MCF 10A (cell line): ENCODE measurements around the gene ARHGAP15. TPM values are rescaled to one million over a fixed set of nuclear protein-coding genes. Genes with fewer than 3 reads are reported as not detected.

Experiments used
- BruUV-seq: library from RNA; stranded (reverse); fragments of 400-500 nt; replicated peaks from 2 replicates; lab custom pipeline; 2021; lab: Mats Ljungman, UMichigan
- CTCF ChIA-PET: fragments of 300-600 bp; sonication (Branson Sonifier 250); formaldehyde crosslinking; extraction: SDS; loops from one replicate; lab custom pipeline; 2021; ENCODE audit warnings: antibody characterized with exemption, inconsistent platforms; lab: Yijun Ruan, JAX
- POLR2A ChIA-PET: fragments of 300-600, 350-650 bp; sonication (Branson Sonifier 250); formaldehyde crosslinking; extraction: SDS; loops from one replicate; lab custom pipeline; 2020; ENCODE audit warnings: antibody characterized with exemption, inconsistent platforms; lab: Yijun Ruan, JAX
- DNase-seq: peaks from one replicate; pipeline ENCODE4 v3.0.0-alpha.2; 2018; ENCODE audit not compliant: unreplicated experiment
- H3K27ac Mint-ChIP-seq: one replicate; pipeline ENCODE4 v1.8.0; 2022; ENCODE audit warnings: mild to moderate bottlenecking, low read depth, mixed read lengths; ENCODE audit not compliant: unreplicated experiment
- H3K27me3 Mint-ChIP-seq: one replicate; pipeline ENCODE4 v1.8.0; 2022; ENCODE audit warnings: mixed read lengths; ENCODE audit not compliant: insufficient read depth, unreplicated experiment
- H3K36me3 Mint-ChIP-seq: one replicate; pipeline ENCODE4 v1.8.0; 2022; ENCODE audit warnings: mild to moderate bottlenecking, moderate library complexity, mixed read lengths; ENCODE audit not compliant: insufficient read depth, unreplicated experiment
- H3K4me1 Mint-ChIP-seq: one replicate; pipeline ENCODE4 v1.8.0; 2022; ENCODE audit warnings: mixed read lengths; ENCODE audit not compliant: insufficient read depth, unreplicated experiment
- H3K4me3 Mint-ChIP-seq: one replicate; pipeline ENCODE4 v1.8.0; 2022; ENCODE audit warnings: mild to moderate bottlenecking, moderate library complexity, mixed read lengths; ENCODE audit not compliant: unreplicated experiment
- H3K9me3 Mint-ChIP-seq: one replicate; pipeline ENCODE4 v1.8.0; 2022; ENCODE audit warnings: mixed read lengths; ENCODE audit not compliant: unreplicated experiment
- CTCF ChIP-seq: fragments of 200-600 bp; IDR thresholded peaks from one replicate; pipeline ENCODE4 v1.8.0; 2022; ENCODE audit warnings: antibody characterized with exemption, mild to moderate bottlenecking; ENCODE audit not compliant: unreplicated experiment
- intact Hi-C: fragments of 100-400 bp; cut with micrococcal nuclease; formaldehyde crosslinking; loops from 2 replicates; pipeline ENCODE4 v1.14.1; 2022
- total RNA-seq: library from RNA; stranded (reverse); gene quantifications from 2 replicates; pipeline ENCODE4 v1.2.3, GENCODE V29; 2022

Gene ARHGAP15
- total RNA-seq, 1 experiment from 2014 or later, result not detected

GRCh38 chr2:143182649-143183048, 53.4 kb downstream of the ARHGAP15 start:
- no TSS peak for BruUV-seq
- Mint-ChIP-seq H3K36me3 (no peaks in the 10 kb centered on the region), H3K4me3 (no peak overlapping the region), H3K27ac (no peak overlapping the region), H3K27me3 (no peaks in the 10 kb centered on the region), H3K4me1 (no peaks in the 10 kb centered on the region), H3K9me3 (peaks cover 5% of the 10 kb centered on the region)
- POLR2A ChIA-PET, result no interaction called here
- TF ChIP-seq CTCF, result no peak
- no peak for DNase-seq
- CTCF ChIA-PET, result interaction anchor here (0.6 to 4.2 kb wide), 3 partner anchors 10 to 92 kb away, joined by 3 to 16 read pairs (median 14); no protein-coding TSS in a partner anchor
- intact Hi-C loops, result no loop called here

- no peak for TF ChIP-seq CTCF
- DNase-seq, result no peak
- H3K27ac Mint-ChIP-seq, result no peak overlapping the region
- CTCF ChIA-PET, result interaction anchor here (0.6 to 4.2 kb wide), 7 partner anchors 12 to 345 kb away, joined by 3 to 16 read pairs (median 5); no protein-coding TSS in a partner anchor
- no TSS peak for BruUV-seq
- no peaks in the 10 kb centered on the region for H3K36me3 Mint-ChIP-seq
- POLR2A ChIA-PET, result no interaction called here
- H3K4me3 Mint-ChIP-seq, result no peak overlapping the region
- H3K4me1 Mint-ChIP-seq, result no peaks in the 10 kb centered on the region
- H3K9me3 Mint-ChIP-seq, result peaks cover 5% of the 10 kb centered on the region
- intact Hi-C loops, result no loop called here
- H3K27me3 Mint-ChIP-seq, result no peaks in the 10 kb centered on the region
Observed at GRCh38 chr2:143183804-143184463, 54.7 kb downstream of the ARHGAP15 start.

GRCh38 chr2:143186876-143187275, 57.7 kb downstream of the ARHGAP15 start:
- H3K27me3 Mint-ChIP-seq, result no peaks in the 10 kb centered on the region
- intact Hi-C loops, result no loop called here
- H3K4me3 Mint-ChIP-seq, result no peak overlapping the region
- no peaks in the 10 kb centered on the region for H3K9me3 Mint-ChIP-seq
- ChIA-PET POLR2A (no interaction called here), CTCF (no interaction called here)
- no peak for TF ChIP-seq CTCF
- DNase-seq, result no peak
- H3K27ac Mint-ChIP-seq, result no peak overlapping the region
- no peaks in the 10 kb centered on the region for H3K36me3 Mint-ChIP-seq
- H3K4me1 Mint-ChIP-seq, result no peaks in the 10 kb centered on the region
- no TSS peak for BruUV-seq

- Mint-ChIP-seq H3K27ac (no peak overlapping the region), H3K9me3 (no peaks in the 10 kb centered on the region), H3K27me3 (no peaks in the 10 kb centered on the region), H3K4me1 (no peaks in the 10 kb centered on the region), H3K36me3 (no peaks in the 10 kb centered on the region), H3K4me3 (no peak overlapping the region)
- DNase-seq, result no peak
- no peak for TF ChIP-seq CTCF
- intact Hi-C loops, result no loop called here
- BruUV-seq, result no TSS peak
- CTCF ChIA-PET, result interaction anchor here (1.0 kb wide), 1 partner anchor 29 kb away, joined by 5 read pairs; no protein-coding TSS in a partner anchor
- POLR2A ChIA-PET, result no interaction called here
Observed at GRCh38 chr2:143190431-143190830, 61.2 kb downstream of the ARHGAP15 start.
